ENCODE data around the gene PLSCR1.

GRCh38 chr3:146496726-146497125 lies 47.7 kb downstream of the PLSCR1 start:
- TF ChIP-seq CTCF (IDR thresholded peaks at IDR 0.05; ENCODE audit: low read length) (no peak), EZH2 (IDR thresholded peaks at IDR 0.05; ENCODE audit: borderline replicate concordance, low read length) (no peak)
